UCSD-AML1 (cell line): ENCODE results near the gene ZNF816.
"Not testable (repeated sequence)": the region's sequence is repeated elsewhere in the genome, so short reads cannot be mapped to it uniquely, and the experiment has no call there.

Experiments
- DNase-seq: peaks from one replicate; lab custom pipeline; 2025; ENCODE audit not compliant: unreplicated experiment; lab: John Stamatoyannopoulos, UW

The ZNF816 gene

GRCh38 chr19:52961981-52962380 lies 700 bp downstream of the ZNF816 start:
- no peak for DNase-seq

DNA sequence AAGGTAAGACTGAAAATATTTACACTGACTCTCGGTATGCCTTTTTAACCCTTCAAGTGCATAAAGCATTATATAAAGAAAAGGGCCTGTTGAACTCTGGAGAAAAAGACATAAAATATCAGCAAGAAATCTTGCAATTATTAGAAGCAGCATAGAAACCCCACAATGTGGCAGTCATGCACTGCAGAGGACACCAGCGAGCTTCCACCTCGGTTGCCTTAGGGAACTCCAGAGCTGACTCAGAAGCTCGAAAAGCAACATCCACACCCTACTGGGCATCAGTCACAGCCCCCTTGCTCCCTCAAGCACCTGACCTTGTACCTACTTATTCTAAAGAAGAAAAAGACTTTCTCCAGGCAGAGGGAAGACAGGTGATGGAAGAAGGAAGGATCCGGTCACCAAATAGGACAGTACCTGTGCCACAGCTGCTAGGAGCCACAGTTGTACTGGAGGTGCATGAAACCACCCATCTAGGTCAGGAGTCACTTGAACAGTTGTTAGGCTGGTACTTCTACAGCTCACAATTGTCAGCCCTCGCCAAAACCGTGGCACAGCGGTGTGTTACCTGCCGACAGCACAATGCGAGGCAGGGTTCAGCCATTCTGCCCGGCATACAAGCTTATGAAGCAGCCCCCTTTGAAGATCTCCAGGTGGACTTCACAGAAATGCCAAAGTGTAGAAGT lies 2.9 kb downstream of the ZNF816 start:
- DNase-seq = no peak

- no peak for DNase-seq
These were observed 5.1 kb downstream of the ZNF816 start for GRCh38 chr19:52957591-52957990.

DNA sequence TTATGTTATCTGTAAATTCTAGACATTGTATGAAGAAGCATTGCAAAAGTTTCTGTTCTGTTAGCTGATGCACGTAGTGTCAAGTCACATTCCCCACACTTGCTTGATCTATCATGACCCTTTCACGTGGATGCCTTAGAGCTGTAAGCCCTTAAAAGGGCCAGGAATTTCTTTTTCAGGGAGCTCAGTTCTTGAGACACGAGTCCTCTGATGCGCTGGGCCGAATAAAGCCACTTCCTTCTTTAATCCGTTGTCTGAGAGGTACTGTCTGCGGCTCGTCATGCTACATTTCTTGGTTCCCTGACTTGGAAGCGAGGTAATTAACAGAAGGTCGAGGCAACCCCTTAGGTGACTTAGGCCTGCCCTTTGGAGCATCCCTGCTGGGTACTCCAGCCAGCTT lies 5.8 kb downstream of the ZNF816 start:
- DNase-seq = no peak

- DNase-seq = no peak
These were observed 13.3 kb downstream of the ZNF816 start for GRCh38 chr19:52949422-52949821.

DNA sequence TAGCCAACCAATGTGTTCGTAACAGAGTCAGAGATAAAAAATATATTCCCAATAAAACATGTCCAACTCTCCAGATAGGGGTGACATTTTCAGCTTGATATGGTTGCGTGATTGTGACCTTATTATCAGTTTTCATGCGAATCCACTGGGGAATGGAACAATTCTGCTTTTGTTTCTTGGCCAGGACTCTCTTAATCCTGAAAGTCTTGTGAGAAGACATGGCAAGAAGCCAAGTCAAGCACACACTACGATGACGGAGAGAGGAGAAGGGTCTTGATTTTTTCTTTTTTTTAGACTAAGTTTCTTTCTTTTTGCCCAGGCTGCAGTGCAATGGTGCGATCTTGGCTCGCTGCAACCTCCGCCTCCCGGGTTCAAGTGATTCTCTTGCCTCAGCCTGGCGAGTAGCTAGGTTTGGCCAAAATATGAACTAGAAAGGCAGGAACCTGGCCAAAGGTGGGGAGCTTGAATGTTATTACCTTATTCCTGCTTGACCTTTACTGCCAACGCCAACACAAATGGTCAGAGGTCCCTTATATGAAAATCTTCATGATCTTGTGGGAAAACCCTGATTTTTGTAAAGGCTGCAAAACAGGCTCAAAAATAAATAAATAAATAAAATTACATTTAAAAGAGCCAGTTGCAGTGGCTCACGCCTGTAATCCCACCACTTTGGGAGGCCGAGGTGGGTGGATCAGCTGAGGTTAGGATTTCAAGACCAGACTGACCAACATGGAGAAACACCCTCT lies 14.5 kb downstream of the ZNF816 start:
- DNase-seq = no peak

- no peak for DNase-seq
These were observed 16.1 kb downstream of the ZNF816 start for GRCh38 chr19:52946322-52947310.

DNA sequence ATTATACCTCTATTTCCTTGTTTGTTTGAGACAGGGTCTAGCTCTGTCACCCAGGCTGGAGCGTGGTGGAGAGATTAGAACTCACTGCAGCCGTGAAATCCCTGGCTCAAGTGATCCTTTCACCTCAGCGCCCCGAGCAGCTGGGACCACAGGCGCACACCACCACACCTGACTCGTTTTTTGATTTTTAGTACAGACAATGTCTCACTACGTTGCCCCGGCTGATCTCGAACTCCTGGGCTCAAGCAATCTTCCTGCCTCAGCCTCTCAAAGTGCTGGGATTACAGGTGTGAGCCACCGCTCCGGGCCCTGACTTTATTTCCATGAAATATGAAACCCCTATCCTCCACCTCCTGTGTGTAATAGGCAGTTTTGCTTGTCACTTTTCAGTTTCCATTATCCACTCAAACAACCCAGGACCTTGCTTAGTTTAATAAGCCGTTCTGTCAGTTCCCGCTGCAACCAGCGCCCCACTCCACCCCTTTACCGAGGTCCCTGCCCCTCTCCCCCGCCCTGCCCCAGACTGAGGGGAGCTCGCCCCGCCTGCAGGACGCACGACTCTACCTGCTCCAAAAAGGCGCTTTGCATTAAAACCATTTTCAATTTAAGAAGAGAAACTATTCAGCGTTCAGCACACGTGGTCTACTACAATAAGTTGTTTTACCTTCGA lies 16.9 kb downstream of the ZNF816 start:
- no peak for DNase-seq

- not testable (repeated sequence) for DNase-seq
These were observed 17.8 kb downstream of the ZNF816 start for GRCh38 chr19:52944703-52945493.

DNA sequence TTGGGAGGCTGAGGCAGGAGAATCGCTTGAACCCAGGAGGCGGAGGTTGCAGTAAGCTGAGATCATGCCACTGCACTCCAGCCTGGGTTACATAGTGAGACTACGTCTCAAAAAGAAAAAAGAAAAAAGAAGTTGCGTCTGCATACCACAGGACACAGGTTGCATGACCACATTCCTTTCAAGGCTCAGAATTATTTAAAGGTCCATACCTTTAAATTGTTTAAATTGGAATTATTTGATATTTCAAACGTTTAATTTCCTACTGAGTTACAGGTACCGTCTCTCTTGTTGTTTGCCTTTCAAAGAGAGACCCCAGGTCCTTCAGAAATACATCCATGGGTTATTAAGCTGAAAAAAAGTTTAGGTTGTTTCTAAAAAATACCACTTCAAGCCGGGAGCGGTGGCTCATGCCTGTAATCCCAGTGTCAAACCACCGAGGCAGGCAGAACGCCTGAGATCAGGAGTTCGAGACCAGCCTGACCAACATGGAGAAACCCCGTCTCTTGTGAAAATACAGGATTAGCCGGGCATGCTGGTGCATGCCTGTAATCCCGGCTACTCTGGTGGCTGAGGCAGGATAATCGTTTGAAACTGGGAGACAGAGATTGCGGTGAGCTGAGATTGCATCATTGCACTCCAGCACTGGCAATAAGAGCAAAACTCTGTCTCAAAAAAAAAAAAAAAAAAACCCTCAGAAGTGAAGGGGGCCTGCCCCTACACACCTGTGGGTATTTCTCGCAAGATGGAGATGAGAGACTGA lies 18.6 kb downstream of the ZNF816 start:
- DNase-seq = no peak

GRCh38 chr19:52943134-52943883 lies 19.4 kb downstream of the ZNF816 start:
- DNase-seq = no peak

- DNase-seq = peak; percentile 92
These were observed 20.1 kb downstream of the ZNF816 start for GRCh38 chr19:52942386-52943133.

GRCh38 chr19:52941941-52942385 lies 20.7 kb downstream of the ZNF816 start:
- DNase-seq = peak; percentile 45

- not testable (repeated sequence) for DNase-seq
These were observed 21.2 kb downstream of the ZNF816 start for GRCh38 chr19:52941523-52941922.

DNA sequence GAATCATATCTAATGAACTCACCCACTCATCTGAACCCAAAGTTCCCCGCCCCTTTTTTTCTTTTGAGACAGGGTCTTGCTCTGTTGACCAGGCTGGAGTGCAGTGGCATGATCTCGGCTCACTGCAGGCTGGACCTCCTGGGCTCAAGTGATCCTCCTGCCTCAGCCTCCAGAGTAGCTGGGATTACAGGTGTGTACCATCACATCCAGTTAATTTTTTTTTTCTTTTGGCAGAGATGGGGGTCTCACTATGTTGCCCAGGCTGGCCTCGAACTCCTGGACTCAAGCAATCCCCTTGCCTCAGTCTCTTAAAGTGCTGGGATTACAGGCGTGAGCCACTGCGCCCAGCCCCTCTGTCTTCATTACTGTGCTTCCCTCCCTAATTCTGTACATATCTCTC lies 21.8 kb downstream of the ZNF816 start:
- DNase-seq = not testable (repeated sequence)

- no peak for DNase-seq
These were observed 23.9 kb downstream of the ZNF816 start for GRCh38 chr19:52938761-52939160.

DNA sequence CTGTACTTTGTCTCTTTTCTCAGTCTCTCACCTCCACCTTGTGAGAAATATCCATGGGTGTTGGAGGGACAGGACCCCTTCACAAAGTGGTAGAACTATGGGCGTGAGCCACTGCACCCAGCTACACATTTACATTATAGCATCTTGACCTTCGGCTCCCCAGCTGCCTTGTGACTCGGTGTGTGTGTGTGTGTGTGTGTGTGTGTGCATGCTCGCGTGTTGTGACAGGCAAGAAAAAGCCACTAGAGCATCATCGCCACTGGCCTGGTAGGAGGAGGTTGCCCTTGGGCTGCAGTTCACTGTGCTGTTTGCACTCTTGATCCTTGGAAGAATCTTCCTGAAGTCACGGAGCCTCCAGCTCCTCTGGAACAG lies 25.7 kb downstream of the ZNF816 start:
- DNase-seq = no peak
